HCT116 (cell line): ENCODE results near the gene GBF1. TPM values are rescaled to one million over a fixed set of nuclear protein-coding genes. Genes with fewer than 3 reads are reported as not detected.

Source experiments
- ATAC-seq: fragments of 200-7000 bp; cut with Tn5 transposase; 2 replicates; pipeline ENCODE4 v1.9.1; 2020; ENCODE audit warnings: mild to moderate bottlenecking, moderate library complexity
- BruUV-seq: library from RNA; stranded (reverse); fragments of 400-500 nt; replicated peaks from 2 replicates; lab custom pipeline; 2021; lab: Mats Ljungman, UMichigan
- CTCF ChIA-PET: fragments of 300-600 bp; sonication (Branson Sonifier 250); formaldehyde crosslinking; loops from one replicate; lab custom pipeline; 2021; ENCODE audit warnings: antibody characterized with exemption; lab: Charles Lee
- POLR2A ChIA-PET: fragments of 300-600, 350-600 bp; sonication (Branson Sonifier 250); formaldehyde crosslinking; loops from one replicate; lab custom pipeline; 2021; ENCODE audit warnings: antibody characterized with exemption; lab: Charles Lee
- RAD21 ChIA-PET, 2 experiments: fragments of 300-600 bp; sonication (Branson Sonifier 250); formaldehyde crosslinking; loops; one replicate each; lab custom pipeline; 2023; ENCODE audit warnings: low total read pairs in 2 of 2; ENCODE audit not compliant: uncharacterized antibody in 2 of 2, unreplicated experiment in 2 of 2, low non-redundant PET in 1 of 2; lab: Charles Lee
- DNase-seq: peaks from one replicate; pipeline ENCODE4 v3.0.0-alpha.2; 2010; ENCODE audit warnings: low read depth, low spot score
- H2AFZ ChIP-seq: fragments of 200-600 bp; shearing (Covaris generic), sonication (generic); 2 replicates; pipeline ENCODE4 v1.6.1; 2017; ENCODE audit warnings: low read depth, mixed run types, mixed read lengths, antibody characterized with exemption, low read length; ENCODE audit not compliant: poor library complexity, severe bottlenecking
- H3K27ac ChIP-seq: 2 replicates; pipeline ENCODE4 v1.5.1; 2012; ENCODE audit warnings: low read depth, low read length
- H3K27me3 ChIP-seq: fragments of 200-600 bp; sonication (generic); 2 replicates; pipeline ENCODE4 v1.6.1; 2016; ENCODE audit warnings: mixed run types, low read length, mixed read lengths; ENCODE audit not compliant: insufficient read depth
- H3K36me3 ChIP-seq, 2 experiments: fragments of 200-500 bp in 1 of 2; fragments of 200-600 bp in 1 of 2; sonication (Bioruptor generic) in 1 of 2; sonication (generic) in 1 of 2; 2 replicates each; pipeline versions ENCODE4 v1.5.1 to v1.6.1; 2014 to 2016; ENCODE audit warnings: low read length in 2 of 2, inconsistent platforms in 1 of 2, mixed read lengths in 1 of 2, mixed run types in 1 of 2; ENCODE audit not compliant: insufficient read depth in 2 of 2, control insufficient read depth in 1 of 2
- H3K4me1 ChIP-seq, 2 experiments: fragments of 200-600 bp in 1 of 2; sonication (generic) in 1 of 2; 2 replicates each; pipeline versions ENCODE4 v1.5.1 to v1.6.1; 2012 to 2017; ENCODE audit warnings: low read length in 2 of 2, inconsistent platforms in 1 of 2, mild to moderate bottlenecking in 1 of 2, mixed read lengths in 1 of 2, mixed run types in 1 of 2, moderate library complexity in 1 of 2; ENCODE audit not compliant: insufficient read depth in 2 of 2, control insufficient read depth in 1 of 2
- H3K4me2 ChIP-seq: fragments of 200-600 bp; sonication (generic); 2 replicates; pipeline ENCODE4 v1.6.1; 2017; ENCODE audit warnings: mixed run types, low read length, mixed read lengths
- H3K4me3 ChIP-seq, 2 experiments: fragments of 200-600 bp in 1 of 2; sonication (generic) in 1 of 2; replicated peaks in 1 of 2; 2 replicates each; pipeline ENCODE4 v1.5.1; 2011 to 2016; ENCODE audit warnings: low read length in 2 of 2, control low read depth in 1 of 2, low read depth in 1 of 2, mild to moderate bottlenecking in 1 of 2, mixed read lengths in 1 of 2, mixed run types in 1 of 2
- H3K79me2 ChIP-seq: fragments of 200-600 bp; sonication (generic); 2 replicates; pipeline ENCODE4 v1.6.1; 2017; ENCODE audit warnings: mild to moderate bottlenecking, mixed run types, low read length, moderate library complexity, mixed read lengths; ENCODE audit not compliant: insufficient read depth
- H3K9ac ChIP-seq: fragments of 200-600 bp; sonication (generic); 2 replicates; pipeline ENCODE4 v1.6.1; 2016; ENCODE audit warnings: low read length, mixed read lengths
- H3K9me2 ChIP-seq: fragments of 200-600 bp; sonication (generic), shearing (Covaris generic); 2 replicates; pipeline ENCODE4 v1.6.1; 2017; ENCODE audit warnings: mixed run types, mild to moderate bottlenecking, moderate library complexity; ENCODE audit not compliant: insufficient read depth
- H3K9me3 ChIP-seq, 2 experiments: fragments of 200-500 bp in 1 of 2; fragments of 200-600 bp in 1 of 2; sonication (Bioruptor generic) in 1 of 2; sonication (generic) in 1 of 2; 2 replicates each; pipeline ENCODE4 v1.6.1; 2014 to 2017; ENCODE audit warnings: low read length in 2 of 2, mixed read lengths in 2 of 2, inconsistent platforms in 1 of 2, low read depth in 1 of 2, mild to moderate bottlenecking in 1 of 2, mixed run types in 1 of 2, moderate library complexity in 1 of 2; ENCODE audit not compliant: control insufficient read depth in 1 of 2, insufficient read depth in 1 of 2
- H4K20me1 ChIP-seq: fragments of 200-600 bp; sonication (generic), shearing (Covaris generic); 2 replicates; pipeline ENCODE4 v1.6.1; 2017; ENCODE audit warnings: mixed run types, mild to moderate bottlenecking, moderate library complexity; ENCODE audit not compliant: insufficient read depth
- ATF3 ChIP-seq: IDR thresholded peaks from 2 replicates; pipeline ENCODE4 v1.6.1; 2012
- CBX3 ChIP-seq: IDR thresholded peaks from 2 replicates; pipeline ENCODE4 v1.6.1; 2012; ENCODE audit warnings: low read depth
- CEBPB ChIP-seq: IDR thresholded peaks from 2 replicates; pipeline ENCODE4 v1.6.1; 2012; ENCODE audit warnings: low read depth
- ELF1 ChIP-seq: IDR thresholded peaks from 2 replicates; pipeline ENCODE4 v1.6.1; 2012; ENCODE audit warnings: low read depth, borderline replicate concordance
- EZH2phosphoT487 ChIP-seq: fragments of 200-600 bp; IDR thresholded peaks from 2 replicates; pipeline ENCODE4 v1.6.1; 2018; ENCODE audit warnings: antibody characterized with exemption, borderline replicate concordance
- POLR2A ChIP-seq: IDR thresholded peaks from 2 replicates; pipeline ENCODE4 v1.7.0; 2011; ENCODE audit warnings: borderline replicate concordance; ENCODE audit not compliant: insufficient read depth, insufficient read length; ENCODE audit errors: extremely low read depth
- POLR2AphosphoS5 ChIP-seq: IDR thresholded peaks from 2 replicates; pipeline ENCODE4 v1.6.1; 2011; ENCODE audit warnings: mild to moderate bottlenecking, low read depth, low read length, moderate library complexity
- RAD21 ChIP-seq: IDR thresholded peaks from 2 replicates; pipeline ENCODE4 v1.6.1; 2012; ENCODE audit warnings: low read depth, mild to moderate bottlenecking
- REST ChIP-seq: IDR thresholded peaks from 2 replicates; pipeline ENCODE4 v1.6.1; 2012; ENCODE audit warnings: low read depth
- SIN3A ChIP-seq: IDR thresholded peaks from 2 replicates; pipeline ENCODE4 v1.6.1; 2012; ENCODE audit warnings: low read depth
- SP1 ChIP-seq: IDR thresholded peaks from 2 replicates; pipeline ENCODE4 v1.6.1; 2012; ENCODE audit warnings: low read depth
- SRF ChIP-seq: IDR thresholded peaks from 2 replicates; pipeline ENCODE4 v1.6.1; 2012; ENCODE audit warnings: low read depth
- TCF7L2 ChIP-seq: IDR thresholded peaks from 2 replicates; pipeline ENCODE4 v1.7.0; 2011; ENCODE audit warnings: borderline replicate concordance, inconsistent platforms; ENCODE audit not compliant: insufficient read depth, insufficient read length; ENCODE audit errors: extremely low read depth
- YY1 ChIP-seq: IDR thresholded peaks from 2 replicates; pipeline ENCODE4 v1.6.1; 2011; ENCODE audit warnings: low read length, low read depth, moderate library complexity, mild to moderate bottlenecking; ENCODE audit not compliant: insufficient replicate concordance; ENCODE audit errors: extremely low read depth
- ZBTB33 ChIP-seq: IDR thresholded peaks from 2 replicates; pipeline ENCODE4 v1.6.1; 2011; ENCODE audit warnings: mild to moderate bottlenecking, low read length, moderate library complexity; ENCODE audit not compliant: insufficient replicate concordance; ENCODE audit errors: extremely low read depth
- ZNF274 ChIP-seq: fragments of 200-500 bp; sonication (Bioruptor generic); IDR thresholded peaks from 2 replicates; pipeline ENCODE4 v1.6.1; 2014; ENCODE audit warnings: mild to moderate bottlenecking, low read depth, low read length, inconsistent platforms
- intact Hi-C: fragments of 100-400 bp; cut with micrococcal nuclease; formaldehyde crosslinking; loops from 2 replicates; pipeline ENCODE4 v1.10.0; 2022
- total RNA-seq: library from RNA; stranded (reverse); gene quantifications from one replicate; pipeline ENCODE4 v1.2.1, GENCODE V29; 2021; ENCODE audit not compliant: unreplicated experiment

Gene GBF1
- total RNA-seq, 1 experiment from 2014 or later, result 58.9 TPM

GRCh38 chr10:102219370-102219769 lies 26.0 kb upstream of the GBF1 start:
- no peaks in the 10 kb centered on the region for H4K20me1 ChIP-seq
- H3K4me1 ChIP-seq, result no peaks in the 10 kb centered on the region
- ChIA-PET RAD21 (no interaction called here), POLR2A (interaction anchor here (0.9 to 1.0 kb wide), 2 partner anchors 12 kb away, joined by 4 to 5 read pairs; no protein-coding TSS in a partner anchor), CTCF (interaction anchor here (1.2 to 5.3 kb wide), 3 partner anchors 11 to 132 kb away, joined by 3 to 46 read pairs (median 5); no protein-coding TSS in a partner anchor)
- no peak overlapping the region for H3K4me3 ChIP-seq
- no peak overlapping the region for H3K9ac ChIP-seq
- no peak for DNase-seq
- no peak for TF ChIP-seq RAD21
- no peak for TF ChIP-seq SRF
- TF ChIP-seq EZH2phosphoT487, result no peak
- TF ChIP-seq SP1, result no peak
- no peak for TF ChIP-seq TCF7L2
- TF ChIP-seq YY1, result no peak
- TF ChIP-seq ZNF274, result no peak
- no peak for TF ChIP-seq ATF3
- TF ChIP-seq POLR2A, result no peak
- no peak for TF ChIP-seq CBX3
- no TSS peak for BruUV-seq
- no peak overlapping the region for H3K4me2 ChIP-seq
- H2AFZ ChIP-seq, result no peak overlapping the region
- H3K9me3 ChIP-seq, result no peaks in the 10 kb centered on the region
- H3K36me3 ChIP-seq, result no peaks in the 10 kb centered on the region
- H3K27me3 ChIP-seq, result no peaks in the 10 kb centered on the region
- no peak overlapping the region for H3K27ac ChIP-seq
- no peaks in the 10 kb centered on the region for H3K9me2 ChIP-seq
- no peaks in the 10 kb centered on the region for H3K79me2 ChIP-seq
- intact Hi-C loops, result no loop called here
- no peak for ATAC-seq

- no peaks in the 10 kb centered on the region for H3K9me3 ChIP-seq
- intact Hi-C loops, result no loop called here
- no peaks in the 10 kb centered on the region for H3K79me2 ChIP-seq
- no peaks in the 10 kb centered on the region for H3K36me3 ChIP-seq
- H3K9ac ChIP-seq, result no peak overlapping the region
- RAD21 ChIA-PET, result no interaction called here
- no peak overlapping the region for H2AFZ ChIP-seq
- no TSS peak for BruUV-seq
- CTCF ChIA-PET, result interaction anchor here (0.9 to 5.3 kb wide), 2 partner anchors 10 to 126 kb away, joined by 3 to 46 read pairs; no protein-coding TSS in a partner anchor
- H3K27ac ChIP-seq, result no peak overlapping the region
- no peak for DNase-seq
- H3K4me3 ChIP-seq, result no peak overlapping the region
- no peaks in the 10 kb centered on the region for H4K20me1 ChIP-seq
- no peaks in the 10 kb centered on the region for H3K9me2 ChIP-seq
- peaks cover 5 to 6% of the 10 kb centered on the region in 2 experiments for H3K4me1 ChIP-seq
- POLR2A ChIA-PET, result no interaction called here
- ATAC-seq, result no peak
- H3K27me3 ChIP-seq, result no peaks in the 10 kb centered on the region
- no peak overlapping the region for H3K4me2 ChIP-seq
- TF ChIP-seq ZBTB33 (no peak), POLR2AphosphoS5 (no peak), REST (no peak), CEBPB (no peak), SIN3A (no peak), ELF1 (no peak)
These were observed 24.7 kb upstream of the GBF1 start for GRCh38 chr10:102220612-102221011.
